ENCODE measurements around the gene KRTAP9-9. TPM values are rescaled to one million over a fixed set of nuclear protein-coding genes. Genes with fewer than 3 reads are reported as not detected.
"Not testable (repeated sequence)": the region's sequence is repeated elsewhere in the genome, so short reads cannot be mapped to it uniquely, and the experiment has no call there.

The KRTAP9-9 gene
- not detected for polyA plus RNA-seq (2013, experiment 1 of 2)
- polyA plus RNA-seq (2013, experiment 2 of 2), result not detected

- not testable (repeated sequence) for H3K27ac ChIP-seq (ENCODE audit: low read depth, low read length); H2AK5ac ChIP-seq (ENCODE audit: low read length); H3K9ac ChIP-seq (ENCODE audit: low read length); H3K4ac ChIP-seq (ENCODE audit: low read depth, low read length); H3K56ac ChIP-seq (ENCODE audit: low read length); H2BK15ac ChIP-seq (replicated peaks; ENCODE audit: low read depth); DNase-seq; H4K5ac ChIP-seq (ENCODE audit: low read length); H2BK5ac ChIP-seq (ENCODE audit: low read length); H3K18ac ChIP-seq (ENCODE audit: low read length); H3K23ac ChIP-seq (ENCODE audit: low read length); H3K79me1 ChIP-seq (ENCODE audit: low read length); H3K36me3 ChIP-seq (ENCODE audit: control insufficient read depth, insufficient read depth, low read length); H3K4me1 ChIP-seq (ENCODE audit: control insufficient read depth, low read depth, low read length); H4K8ac ChIP-seq (ENCODE audit: low read depth, low read length); H3K4me3 ChIP-seq (ENCODE audit: low read length); H3K27me3 ChIP-seq (ENCODE audit: insufficient read depth, low read length, poor library complexity); H2BK120ac ChIP-seq (ENCODE audit: low read depth, low read length); H3K79me2 ChIP-seq (ENCODE audit: control insufficient read depth, insufficient read depth, low read length); H3K4me2 ChIP-seq (ENCODE audit: low read length)
- no CpG with 5 or more reads among the region's 5 CpGs for WGBS (ENCODE audit: extremely low coverage, insufficient coverage, low lambda C conversion rate)
These were observed at the start of gene KRTAP9-9 for GRCh38 chr17:41255381-41256290. Gene KRTAP9-9 (plus strand): TSS chr17:41255384.

DNA sequence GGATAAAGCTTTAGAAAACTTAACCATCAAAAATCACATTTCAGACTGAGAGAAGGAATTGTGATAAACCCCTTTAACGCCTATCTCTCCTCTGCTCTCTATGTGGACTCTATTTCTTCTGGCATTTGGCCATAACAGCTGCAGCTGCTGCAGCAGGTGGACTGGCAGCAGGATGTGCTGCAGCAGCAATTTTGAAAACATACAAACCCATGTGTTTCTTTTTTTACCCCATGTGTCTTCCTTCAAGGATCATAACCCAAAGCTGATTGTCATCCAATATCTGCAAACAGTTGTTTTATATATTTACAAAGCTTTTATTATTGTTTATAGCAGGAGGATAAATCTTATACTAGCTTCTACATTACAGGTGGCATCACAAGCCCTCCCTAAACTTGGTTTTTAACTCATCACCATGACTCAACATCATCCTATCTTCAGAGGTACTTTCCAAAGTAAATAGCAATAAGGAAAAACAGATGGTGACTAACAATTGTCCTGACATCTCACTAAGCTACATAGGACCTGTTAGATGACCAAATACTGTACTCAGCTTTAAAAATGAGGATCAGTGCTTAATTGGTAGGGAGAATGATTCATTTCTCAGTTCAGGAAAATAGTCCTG is 43.2 kb upstream of the KRTAP9-9 start:
- DNase-seq, result no peak
- no CpG with 5 or more reads among the region's 1 CpG for WGBS (ENCODE audit: extremely low coverage, insufficient coverage, low lambda C conversion rate)
- no peak overlapping the region for H3K4me3 ChIP-seq (ENCODE audit: low read length)

GRCh38 chr17:41212524-41213169 is 42.5 kb upstream of the KRTAP9-9 start:
- Histone ChIP-seq H3K4ac (ENCODE audit: low read depth, low read length) (no peak overlapping the region), H3K79me1 (ENCODE audit: low read length) (no peaks in the 10 kb centered on the region), H3K36me3 (ENCODE audit: control insufficient read depth, insufficient read depth, low read length) (no peaks in the 10 kb centered on the region), H3K4me2 (ENCODE audit: low read length) (no peak overlapping the region), H3K9ac (ENCODE audit: low read length) (no peak overlapping the region), H4K5ac (ENCODE audit: low read length) (no peak overlapping the region), H2BK15ac (replicated peaks; ENCODE audit: low read depth) (no peak overlapping the region), H2BK5ac (ENCODE audit: low read length) (no peak overlapping the region), H3K27ac (ENCODE audit: low read depth, low read length) (no peak overlapping the region), H3K18ac (ENCODE audit: low read length) (no peak overlapping the region), H4K8ac (ENCODE audit: low read depth, low read length) (no peak overlapping the region), H3K79me2 (ENCODE audit: control insufficient read depth, insufficient read depth, low read length) (no peaks in the 10 kb centered on the region), H3K27me3 (ENCODE audit: insufficient read depth, low read length, poor library complexity) (no peaks in the 10 kb centered on the region), H3K4me3 (ENCODE audit: low read length) (no peak overlapping the region), H3K56ac (ENCODE audit: low read length) (no peak overlapping the region), H2BK120ac (ENCODE audit: low read depth, low read length) (no peak overlapping the region), H3K4me1 (ENCODE audit: control insufficient read depth, low read depth, low read length) (no peaks in the 10 kb centered on the region), H2AK5ac (ENCODE audit: low read length) (no peak overlapping the region), H3K23ac (ENCODE audit: low read length) (no peak overlapping the region)
- no peak for DNase-seq
- no CpG with 5 or more reads among the region's 7 CpGs for WGBS (ENCODE audit: extremely low coverage, insufficient coverage, low lambda C conversion rate)

More for the DNA sequence above, 43.2 kb upstream of the KRTAP9-9 start:
- H3K27ac ChIP-seq (ENCODE audit: low read depth, low read length), result no peak overlapping the region
- no peak overlapping the region for H4K8ac ChIP-seq (ENCODE audit: low read depth, low read length)
- no peak overlapping the region for H3K4me2 ChIP-seq (ENCODE audit: low read length)
- no peak overlapping the region for H3K56ac ChIP-seq (ENCODE audit: low read length)
- H3K79me1 ChIP-seq (ENCODE audit: low read length), result no peaks in the 10 kb centered on the region
- H2BK120ac ChIP-seq (ENCODE audit: low read depth, low read length), result no peak overlapping the region
- H3K4me1 ChIP-seq (ENCODE audit: control insufficient read depth, low read depth, low read length), result no peaks in the 10 kb centered on the region
- no peak overlapping the region for H2BK15ac ChIP-seq (replicated peaks; ENCODE audit: low read depth)
- no peak overlapping the region for H3K4ac ChIP-seq (ENCODE audit: low read depth, low read length)
- H3K18ac ChIP-seq (ENCODE audit: low read length), result no peak overlapping the region
- no peak overlapping the region for H4K5ac ChIP-seq (ENCODE audit: low read length)
- no peaks in the 10 kb centered on the region for H3K27me3 ChIP-seq (ENCODE audit: insufficient read depth, low read length, poor library complexity)
- no peak overlapping the region for H2BK5ac ChIP-seq (ENCODE audit: low read length)
- no peak overlapping the region for H3K23ac ChIP-seq (ENCODE audit: low read length)
- H3K9ac ChIP-seq (ENCODE audit: low read length), result no peak overlapping the region
- no peaks in the 10 kb centered on the region for H3K79me2 ChIP-seq (ENCODE audit: control insufficient read depth, insufficient read depth, low read length)
- H3K36me3 ChIP-seq (ENCODE audit: control insufficient read depth, insufficient read depth, low read length), result no peaks in the 10 kb centered on the region
- H2AK5ac ChIP-seq (ENCODE audit: low read length), result no peak overlapping the region

- H3K79me2 ChIP-seq (ENCODE audit: control insufficient read depth, insufficient read depth, low read length), result no peaks in the 10 kb centered on the region
- no peak for DNase-seq
- no peak overlapping the region for H4K8ac ChIP-seq (ENCODE audit: low read depth, low read length)
- no peak overlapping the region for H2BK120ac ChIP-seq (ENCODE audit: low read depth, low read length)
- H3K27me3 ChIP-seq (ENCODE audit: insufficient read depth, low read length, poor library complexity), result no peaks in the 10 kb centered on the region
- H3K23ac ChIP-seq (ENCODE audit: low read length), result no peak overlapping the region
- H3K4me2 ChIP-seq (ENCODE audit: low read length), result no peak overlapping the region
- no peak overlapping the region for H3K27ac ChIP-seq (ENCODE audit: low read depth, low read length)
- no peaks in the 10 kb centered on the region for H3K79me1 ChIP-seq (ENCODE audit: low read length)
- no peaks in the 10 kb centered on the region for H3K36me3 ChIP-seq (ENCODE audit: control insufficient read depth, insufficient read depth, low read length)
- no CpG with 5 or more reads among the region's 1 CpG for WGBS (ENCODE audit: extremely low coverage, insufficient coverage, low lambda C conversion rate)
- no peak overlapping the region for H4K5ac ChIP-seq (ENCODE audit: low read length)
- H3K18ac ChIP-seq (ENCODE audit: low read length), result no peak overlapping the region
- no peaks in the 10 kb centered on the region for H3K4me1 ChIP-seq (ENCODE audit: control insufficient read depth, low read depth, low read length)
- no peak overlapping the region for H2BK5ac ChIP-seq (ENCODE audit: low read length)
- H3K4me3 ChIP-seq (ENCODE audit: low read length), result no peak overlapping the region
- H2BK15ac ChIP-seq (replicated peaks; ENCODE audit: low read depth), result no peak overlapping the region
- H3K9ac ChIP-seq (ENCODE audit: low read length), result no peak overlapping the region
- no peak overlapping the region for H2AK5ac ChIP-seq (ENCODE audit: low read length)
- H3K56ac ChIP-seq (ENCODE audit: low read length), result no peak overlapping the region
- no peak overlapping the region for H3K4ac ChIP-seq (ENCODE audit: low read depth, low read length)
These were observed 39.5 kb upstream of the KRTAP9-9 start for GRCh38 chr17:41215681-41216080.

DNA sequence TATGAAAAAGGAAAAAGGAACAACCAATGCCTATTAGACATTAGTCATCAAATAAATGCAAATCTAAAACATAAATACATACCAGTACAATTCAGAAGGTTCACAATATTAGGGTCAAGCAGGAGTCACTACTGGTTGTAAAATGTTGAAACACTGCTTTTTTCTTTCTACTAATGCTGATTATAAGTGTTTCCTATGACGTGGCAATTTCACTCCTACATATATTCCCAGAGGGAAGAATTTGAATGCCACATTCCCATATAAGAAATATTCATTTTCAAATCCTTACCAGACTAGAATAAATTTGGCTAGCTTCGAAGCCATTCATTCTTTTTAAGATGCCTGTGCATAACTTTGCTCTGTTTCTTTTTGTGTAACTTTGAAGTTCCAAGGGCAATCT is 31.4 kb upstream of the KRTAP9-9 start:
- no peak overlapping the region for H3K4ac ChIP-seq (ENCODE audit: low read depth, low read length)
- H4K5ac ChIP-seq (ENCODE audit: low read length), result no peak overlapping the region
- no peak overlapping the region for H2AK5ac ChIP-seq (ENCODE audit: low read length)
- no peak overlapping the region for H2BK5ac ChIP-seq (ENCODE audit: low read length)
- H3K23ac ChIP-seq (ENCODE audit: low read length), result no peak overlapping the region
- no CpG with 5 or more reads among the region's 2 CpGs for WGBS (ENCODE audit: extremely low coverage, insufficient coverage, low lambda C conversion rate)
- H3K27ac ChIP-seq (ENCODE audit: low read depth, low read length), result no peak overlapping the region
- no peak for DNase-seq
- H3K79me2 ChIP-seq (ENCODE audit: control insufficient read depth, insufficient read depth, low read length), result no peaks in the 10 kb centered on the region
- H3K9ac ChIP-seq (ENCODE audit: low read length), result no peak overlapping the region
- H3K4me2 ChIP-seq (ENCODE audit: low read length), result no peak overlapping the region
- no peaks in the 10 kb centered on the region for H3K79me1 ChIP-seq (ENCODE audit: low read length)
- H4K8ac ChIP-seq (ENCODE audit: low read depth, low read length), result no peak overlapping the region
- H3K4me1 ChIP-seq (ENCODE audit: control insufficient read depth, low read depth, low read length), result no peaks in the 10 kb centered on the region
- H2BK120ac ChIP-seq (ENCODE audit: low read depth, low read length), result no peak overlapping the region
- H3K27me3 ChIP-seq (ENCODE audit: insufficient read depth, low read length, poor library complexity), result no peaks in the 10 kb centered on the region
- no peaks in the 10 kb centered on the region for H3K36me3 ChIP-seq (ENCODE audit: control insufficient read depth, insufficient read depth, low read length)
- no peak overlapping the region for H3K56ac ChIP-seq (ENCODE audit: low read length)
- no peak overlapping the region for H3K18ac ChIP-seq (ENCODE audit: low read length)
- H2BK15ac ChIP-seq (replicated peaks; ENCODE audit: low read depth), result no peak overlapping the region
- no peak overlapping the region for H3K4me3 ChIP-seq (ENCODE audit: low read length)
